ENCODE data around the gene KCNQ1.

- TF ChIP-seq CTCF (IDR thresholded peaks at IDR 0.05) (no peak), POLR2A (IDR thresholded peaks at IDR 0.05) (no peak)
Observed at GRCh38 chr11:2776351-2777061, 331.7 kb downstream of the KCNQ1 start.
